ENCODE data around the gene GABRB2. TPM values are rescaled to one million over a fixed set of nuclear protein-coding genes. Genes with fewer than 3 reads are reported as not detected.
"Not testable (repeated sequence)": the region's sequence is repeated elsewhere in the genome, so short reads cannot be mapped to it uniquely, and the experiment has no call there.

GABRB2 gene
- total RNA-seq, 1 experiment from 2014 or later: not detected

- Histone ChIP-seq H3K4me3 (ENCODE audit: low read depth, low read length) (no peak overlapping the region), H3K4me1 (no peaks in the 10 kb centered on the region), H3K27me3 (replicated peaks; ENCODE audit: control insufficient read depth, insufficient read depth, low read length) (no peaks in the 10 kb centered on the region), H3K36me3 (ENCODE audit: control insufficient read depth, insufficient read depth, low read length) (no peaks in the 10 kb centered on the region), H3K9me3 (no peaks in the 10 kb centered on the region)
- intact Hi-C loops (cut with micrococcal nuclease; ENCODE audit: unreplicated experiment): no loop called here
- Mint-ChIP-seq H3K36me3 (ENCODE audit: insufficient read depth, unreplicated experiment) (no peaks in the 10 kb centered on the region), H3K27me3 (ENCODE audit: insufficient read depth, unreplicated experiment) (peaks cover 2% of the 10 kb centered on the region), H3K27ac (ENCODE audit: unreplicated experiment) (no peak overlapping the region), H3K4me1 (ENCODE audit: low read depth, unreplicated experiment) (no peaks in the 10 kb centered on the region), H3K9me3 (ENCODE audit: unreplicated experiment) (no peaks in the 10 kb centered on the region), H3K4me3 (ENCODE audit: unreplicated experiment) (no peak overlapping the region)
- ChIA-PET POLR2A (no interaction called here), CTCF (no interaction called here)
- no peak for TF ChIP-seq CTCF (IDR thresholded peaks at IDR 0.05; ENCODE audit: insufficient read depth in 1 of 2, low read depth in 1 of 2, low read length in 1 of 2, severe bottlenecking in 1 of 2, unreplicated experiment in 1 of 2)
- BruUV-seq (replicated peaks): no TSS peak
- no peak for DNase-seq
Observed at GRCh38 chr5:161302559-161302958, 244.0 kb downstream of the GABRB2 start.

DNA sequence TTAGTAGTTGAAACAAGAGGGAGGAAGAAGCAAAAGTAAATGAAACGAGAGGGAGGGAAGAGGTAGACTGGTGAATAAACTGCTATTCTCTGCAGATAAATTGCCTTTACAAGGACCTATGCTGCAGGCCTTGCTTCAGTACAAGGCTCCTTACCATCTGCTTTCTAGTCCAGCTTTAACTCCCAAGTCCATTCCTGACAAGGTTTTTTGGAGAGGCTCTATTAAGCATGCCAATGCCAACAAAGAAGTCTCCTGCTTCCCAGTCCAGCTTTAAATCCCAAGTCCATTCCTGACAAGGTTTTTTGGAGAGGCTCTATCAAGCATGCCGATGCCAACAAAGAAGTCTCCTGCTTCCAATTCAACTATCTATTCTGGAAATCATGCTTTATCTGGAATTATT is 244.9 kb downstream of the GABRB2 start:
- Mint-ChIP-seq H3K9me3 (ENCODE audit: unreplicated experiment) (no peaks in the 10 kb centered on the region), H3K4me1 (ENCODE audit: low read depth, unreplicated experiment) (no peaks in the 10 kb centered on the region), H3K27me3 (ENCODE audit: insufficient read depth, unreplicated experiment) (peaks cover 2% of the 10 kb centered on the region), H3K36me3 (ENCODE audit: insufficient read depth, unreplicated experiment) (no peaks in the 10 kb centered on the region), H3K27ac (ENCODE audit: unreplicated experiment) (no peak overlapping the region), H3K4me3 (ENCODE audit: unreplicated experiment) (no peak overlapping the region)
- Histone ChIP-seq H3K9me3 (no peaks in the 10 kb centered on the region), H3K27me3 (replicated peaks; ENCODE audit: control insufficient read depth, insufficient read depth, low read length) (no peaks in the 10 kb centered on the region), H3K36me3 (ENCODE audit: control insufficient read depth, insufficient read depth, low read length) (no peaks in the 10 kb centered on the region), H3K4me3 (ENCODE audit: low read depth, low read length) (no peak overlapping the region), H3K4me1 (no peaks in the 10 kb centered on the region)
- CTCF ChIA-PET: no interaction called here
- no TSS peak for BruUV-seq (replicated peaks)
- TF ChIP-seq CTCF (IDR thresholded peaks at IDR 0.05; ENCODE audit: insufficient read depth in 1 of 2, low read depth in 1 of 2, low read length in 1 of 2, severe bottlenecking in 1 of 2, unreplicated experiment in 1 of 2): no peak
- POLR2A ChIA-PET: no interaction called here
- no peak for DNase-seq
- intact Hi-C loops (cut with micrococcal nuclease; ENCODE audit: unreplicated experiment): no loop called here

DNA sequence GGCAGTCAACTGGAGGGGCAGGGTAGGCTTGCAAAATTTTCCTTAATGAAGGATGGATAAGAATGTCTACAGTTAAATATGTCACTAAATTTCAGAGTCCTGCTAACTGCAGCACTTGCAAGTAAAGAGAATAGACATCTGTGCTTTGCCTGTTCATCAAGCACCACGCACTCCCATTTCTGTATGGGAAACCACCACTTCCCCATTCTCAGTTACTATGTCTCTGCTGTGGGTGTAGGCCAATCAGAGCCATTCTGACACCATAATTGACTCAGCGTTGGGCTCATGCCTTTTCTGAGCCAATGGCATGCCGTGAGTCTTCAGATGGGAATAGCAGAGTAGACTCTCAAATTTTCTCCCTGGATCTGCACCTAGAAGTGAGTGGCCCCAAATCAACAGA is 247.5 kb downstream of the GABRB2 start:
- H3K36me3 Mint-ChIP-seq (ENCODE audit: insufficient read depth, unreplicated experiment): no peaks in the 10 kb centered on the region
- Histone ChIP-seq H3K4me1 (no peaks in the 10 kb centered on the region), H3K36me3 (ENCODE audit: control insufficient read depth, insufficient read depth, low read length) (no peaks in the 10 kb centered on the region), H3K4me3 (ENCODE audit: low read depth, low read length) (no peak overlapping the region), H3K9me3 (no peaks in the 10 kb centered on the region), H3K27me3 (replicated peaks; ENCODE audit: control insufficient read depth, insufficient read depth, low read length) (no peaks in the 10 kb centered on the region)
- no peaks in the 10 kb centered on the region for H3K9me3 Mint-ChIP-seq (ENCODE audit: unreplicated experiment)
- CTCF ChIA-PET: no interaction called here
- intact Hi-C loops (cut with micrococcal nuclease; ENCODE audit: unreplicated experiment): no loop called here
- BruUV-seq (replicated peaks): no TSS peak
- no peak for DNase-seq
- H3K4me3 Mint-ChIP-seq (ENCODE audit: unreplicated experiment): no peak overlapping the region
- POLR2A ChIA-PET: no interaction called here
- no peaks in the 10 kb centered on the region for H3K4me1 Mint-ChIP-seq (ENCODE audit: low read depth, unreplicated experiment)
- H3K27ac Mint-ChIP-seq (ENCODE audit: unreplicated experiment): no peak overlapping the region
- H3K27me3 Mint-ChIP-seq (ENCODE audit: insufficient read depth, unreplicated experiment): peaks cover 2% of the 10 kb centered on the region
- TF ChIP-seq CTCF (IDR thresholded peaks at IDR 0.05; ENCODE audit: insufficient read depth in 1 of 2, low read depth in 1 of 2, low read length in 1 of 2, severe bottlenecking in 1 of 2, unreplicated experiment in 1 of 2): no peak

GRCh38 chr5:161297388-161297787 is 249.1 kb downstream of the GABRB2 start:
- H3K4me3 ChIP-seq (ENCODE audit: low read depth, low read length); BruUV-seq (replicated peaks); DNase-seq; H3K27ac Mint-ChIP-seq (ENCODE audit: unreplicated experiment); intact Hi-C loops (cut with micrococcal nuclease; ENCODE audit: unreplicated experiment); H3K4me1 ChIP-seq; H3K9me3 ChIP-seq; H3K27me3 ChIP-seq (replicated peaks; ENCODE audit: control insufficient read depth, insufficient read depth, low read length); CTCF ChIA-PET; H3K36me3 ChIP-seq (ENCODE audit: control insufficient read depth, insufficient read depth, low read length); H3K4me3 Mint-ChIP-seq (ENCODE audit: unreplicated experiment); H3K36me3 Mint-ChIP-seq (ENCODE audit: insufficient read depth, unreplicated experiment); H3K4me1 Mint-ChIP-seq (ENCODE audit: low read depth, unreplicated experiment); H3K27me3 Mint-ChIP-seq (ENCODE audit: insufficient read depth, unreplicated experiment); H3K9me3 Mint-ChIP-seq (ENCODE audit: unreplicated experiment); POLR2A ChIA-PET: not testable (repeated sequence)

Measured in Caco-2 (cell line).